AG04450 (cell line): ENCODE results near the gene FOXN1. TPM values are rescaled to one million over a fixed set of nuclear protein-coding genes. Genes with fewer than 3 reads are reported as not detected.
"Not testable (repeated sequence)": the region's sequence is repeated elsewhere in the genome, so short reads cannot be mapped to it uniquely, and the experiment has no call there.

Experiments used
- CTCF ChIA-PET: fragments of 300-600, 350-600 bp; formaldehyde crosslinking; extraction: SDS; loops from one replicate; lab custom pipeline; 2022; ENCODE audit warnings: antibody characterized with exemption, inconsistent platforms; lab: Charles Lee
- POLR2A ChIA-PET: fragments of 350-600 bp; formaldehyde crosslinking; extraction: SDS; loops from one replicate; lab custom pipeline; 2021; ENCODE audit warnings: antibody characterized with exemption, inconsistent platforms; lab: Yijun Ruan, JAX
- DNase-seq: peaks from one replicate; pipeline ENCODE4 v3.0.0-alpha.2; 2011; ENCODE audit warnings: low read depth, low spot score
- H3K27ac ChIP-seq: one replicate; pipeline ENCODE4 v1.5.1; 2012; ENCODE audit warnings: low read depth, low read length, control low read depth
- H3K27me3 ChIP-seq: one replicate; pipeline ENCODE4 v1.6.0; 2012; ENCODE audit warnings: low read length; ENCODE audit not compliant: control insufficient read depth, insufficient read depth
- H3K4me3 ChIP-seq: 2 replicates; pipeline ENCODE4 v1.5.1; 2011; ENCODE audit warnings: mild to moderate bottlenecking, low read depth, low read length, control low read depth
- H3K9me3 ChIP-seq: 2 replicates; pipeline ENCODE4 v1.5.1; 2012; ENCODE audit warnings: low read length; ENCODE audit not compliant: control insufficient read depth, insufficient read depth
- polyA plus RNA-seq: library from polyadenylated mRNA; depleted of rRNA; stranded (reverse); fragments of >200 nt; gene quantifications from 2 replicates; pipeline ENCODE4 v1.2.3, GENCODE V29; 2011
- TF ChIP-seq, protein P1 (sequence below): IDR thresholded peaks from 2 replicates; pipeline ENCODE4 v1.5.1; 2011; ENCODE audit warnings: low read depth, low read length, control low read depth, inconsistent platforms

Gene FOXN1
- polyA plus RNA-seq, 1 experiment, result not detected

GRCh38 chr17:28466521-28467048, 39.6 kb upstream of the FOXN1 start:
- H3K27ac ChIP-seq, result no peak overlapping the region
- ChIA-PET CTCF (no interaction called here), POLR2A (no interaction called here)
- no peak overlapping the region for H3K4me3 ChIP-seq
- DNase-seq, result no peak
- peaks cover 37% of the 10 kb centered on the region for H3K27me3 ChIP-seq
- H3K9me3 ChIP-seq, result no peaks in the 10 kb centered on the region
- TF ChIP-seq, protein P1, sequence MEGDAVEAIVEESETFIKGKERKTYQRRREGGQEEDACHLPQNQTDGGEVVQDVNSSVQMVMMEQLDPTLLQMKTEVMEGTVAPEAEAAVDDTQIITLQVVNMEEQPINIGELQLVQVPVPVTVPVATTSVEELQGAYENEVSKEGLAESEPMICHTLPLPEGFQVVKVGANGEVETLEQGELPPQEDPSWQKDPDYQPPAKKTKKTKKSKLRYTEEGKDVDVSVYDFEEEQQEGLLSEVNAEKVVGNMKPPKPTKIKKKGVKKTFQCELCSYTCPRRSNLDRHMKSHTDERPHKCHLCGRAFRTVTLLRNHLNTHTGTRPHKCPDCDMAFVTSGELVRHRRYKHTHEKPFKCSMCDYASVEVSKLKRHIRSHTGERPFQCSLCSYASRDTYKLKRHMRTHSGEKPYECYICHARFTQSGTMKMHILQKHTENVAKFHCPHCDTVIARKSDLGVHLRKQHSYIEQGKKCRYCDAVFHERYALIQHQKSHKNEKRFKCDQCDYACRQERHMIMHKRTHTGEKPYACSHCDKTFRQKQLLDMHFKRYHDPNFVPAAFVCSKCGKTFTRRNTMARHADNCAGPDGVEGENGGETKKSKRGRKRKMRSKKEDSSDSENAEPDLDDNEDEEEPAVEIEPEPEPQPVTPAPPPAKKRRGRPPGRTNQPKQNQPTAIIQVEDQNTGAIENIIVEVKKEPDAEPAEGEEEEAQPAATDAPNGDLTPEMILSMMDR, result no peak

DNA sequence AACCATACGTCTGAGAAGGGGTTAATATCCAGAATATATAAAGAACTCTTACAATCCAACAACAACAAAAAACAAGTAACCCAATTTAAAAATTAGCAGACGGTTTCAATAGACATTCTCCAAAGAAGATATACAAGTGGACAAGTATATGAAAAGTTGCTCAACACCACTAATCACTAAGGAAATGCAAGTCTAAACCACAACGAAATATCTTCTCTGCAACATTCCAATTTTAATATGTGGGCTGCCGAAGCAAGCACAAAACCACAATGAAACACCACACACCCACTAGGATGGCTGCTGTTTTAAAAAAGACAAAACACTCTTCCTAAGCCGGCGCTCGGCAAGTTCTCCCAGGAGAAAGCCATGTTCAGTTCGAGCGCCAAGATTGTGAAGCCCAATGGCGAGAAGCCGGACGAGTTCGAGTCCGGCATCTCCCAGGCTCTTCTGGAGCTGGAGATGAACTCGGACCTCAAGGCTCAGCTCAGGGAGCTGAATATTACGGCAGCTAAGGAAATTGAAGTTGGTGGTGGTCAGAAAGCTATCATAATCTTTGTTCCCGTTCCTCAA, 38.6 kb upstream of the FOXN1 start:
- TF ChIP-seq, protein P1, result no peak
- no peak overlapping the region for H3K27ac ChIP-seq
- CTCF ChIA-PET, result no interaction called here
- no peak overlapping the region for H3K4me3 ChIP-seq
- POLR2A ChIA-PET, result no interaction called here
- peaks cover 36% of the 10 kb centered on the region for H3K27me3 ChIP-seq
- peak; percentile 6 for DNase-seq
- no peaks in the 10 kb centered on the region for H3K9me3 ChIP-seq

DNA sequence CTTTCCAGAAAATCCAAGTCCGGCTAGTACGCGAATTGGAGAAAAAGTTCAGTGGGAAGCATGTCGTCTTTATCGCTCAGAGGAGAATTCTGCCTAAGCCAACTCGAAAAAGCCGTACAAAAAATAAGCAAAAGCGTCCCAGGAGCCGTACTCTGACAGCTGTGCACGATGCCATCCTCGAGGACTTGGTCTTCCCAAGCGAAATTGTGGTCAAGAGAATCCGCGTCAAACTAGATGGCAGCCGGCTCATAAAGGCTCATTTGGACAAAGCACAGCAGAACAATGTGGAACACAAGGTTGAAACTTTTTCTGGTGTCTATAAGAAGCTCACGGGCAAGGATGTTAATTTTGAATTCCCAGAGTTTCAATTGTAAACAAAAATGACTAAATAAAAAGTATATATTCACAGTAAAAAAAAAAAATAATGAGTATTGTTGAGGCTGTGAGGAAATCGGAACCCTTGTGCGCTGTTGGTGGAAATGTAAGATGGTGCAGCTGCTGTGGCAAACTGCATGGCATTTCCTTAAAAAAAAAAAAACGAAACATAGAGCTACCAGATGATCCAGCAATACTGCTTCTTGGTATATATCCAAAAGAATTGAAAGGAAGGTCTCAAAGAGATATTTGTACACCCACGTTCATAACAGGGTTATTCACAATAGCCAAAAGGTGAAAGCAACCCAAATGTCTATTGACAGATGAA, 38.0 kb upstream of the FOXN1 start:
- CTCF ChIA-PET, DNase-seq, H3K9me3 ChIP-seq, H3K4me3 ChIP-seq, H3K27ac ChIP-seq, POLR2A ChIA-PET: not testable (repeated sequence)
- peaks cover 37% of the 10 kb centered on the region for H3K27me3 ChIP-seq

DNA sequence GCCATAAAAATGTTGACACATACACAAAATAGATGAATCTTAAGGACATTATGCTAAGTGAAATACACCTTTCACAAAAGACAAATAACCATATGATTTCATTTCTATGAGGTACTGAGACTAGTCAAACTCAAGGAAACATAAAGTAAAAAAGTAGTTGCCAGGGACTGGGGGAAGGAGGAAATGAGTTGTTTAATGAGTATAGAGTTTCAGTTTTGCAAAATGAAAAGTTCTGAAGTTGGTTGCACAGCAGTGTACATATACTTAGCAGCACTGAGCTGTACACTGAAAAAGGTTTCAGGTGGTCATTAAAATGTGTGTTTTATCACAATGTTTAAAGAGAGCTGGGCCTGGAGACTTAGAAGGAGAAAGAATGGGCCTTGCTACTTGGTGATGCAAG, 37.4 kb upstream of the FOXN1 start:
- Histone ChIP-seq H3K9me3 (no peaks in the 10 kb centered on the region), H3K27ac (no peak overlapping the region), H3K27me3 (peaks cover 39% of the 10 kb centered on the region), H3K4me3 (no peak overlapping the region)
- TF ChIP-seq, protein P1, result no peak
- CTCF ChIA-PET, result no interaction called here
- DNase-seq, result no peak
- POLR2A ChIA-PET, result no interaction called here

- TF ChIP-seq, protein P1, result no peak
- POLR2A ChIA-PET, result no interaction called here
Observed at GRCh38 chr17:28469376-28469775, 36.8 kb upstream of the FOXN1 start.

More at GRCh38 chr17:28469376-28469775, 36.8 kb upstream of the FOXN1 start:
- CTCF ChIA-PET, result no interaction called here
- no peak overlapping the region for H3K27ac ChIP-seq
- H3K4me3 ChIP-seq, result no peak overlapping the region
- DNase-seq, result no peak
- H3K9me3 ChIP-seq, result no peaks in the 10 kb centered on the region
- H3K27me3 ChIP-seq, result peaks cover 43% of the 10 kb centered on the region
